AG08395 (cell line): Measurements from ENCODE around the gene BACH2.
A peak's percentile ranks its signal among the peaks of the same experiment; 100 is the strongest.
"Not testable (repeated sequence)": the region's sequence is repeated elsewhere in the genome, so short reads cannot be mapped to it uniquely, and the experiment has no call there.

Source experiments
- DNase-seq: peaks from one replicate; pipeline ENCODE4 v3.0.0; 2012; ENCODE audit warnings: mixed read lengths, low spot score

Gene BACH2

DNA sequence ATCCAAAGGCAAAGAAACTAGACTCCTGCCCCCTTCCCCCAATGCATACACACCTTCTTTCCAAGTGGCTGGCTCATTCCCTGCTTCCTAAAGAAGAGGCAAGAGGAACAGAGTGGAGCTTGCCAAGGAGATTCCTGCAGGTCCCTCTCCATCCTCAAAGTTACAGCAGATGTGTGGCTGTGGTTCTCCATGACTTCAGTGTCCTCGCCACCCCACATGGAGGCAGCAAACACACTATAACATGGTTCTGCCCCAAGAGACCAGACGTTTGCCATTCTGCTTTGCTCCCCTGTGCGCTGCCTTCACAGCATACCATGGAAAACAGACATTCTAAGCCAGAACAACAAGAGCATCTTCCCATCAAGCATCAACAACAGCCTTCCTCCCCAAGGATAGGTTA lies 84.4 kb downstream of the BACH2 start:
- DNase-seq: no peak

DNA sequence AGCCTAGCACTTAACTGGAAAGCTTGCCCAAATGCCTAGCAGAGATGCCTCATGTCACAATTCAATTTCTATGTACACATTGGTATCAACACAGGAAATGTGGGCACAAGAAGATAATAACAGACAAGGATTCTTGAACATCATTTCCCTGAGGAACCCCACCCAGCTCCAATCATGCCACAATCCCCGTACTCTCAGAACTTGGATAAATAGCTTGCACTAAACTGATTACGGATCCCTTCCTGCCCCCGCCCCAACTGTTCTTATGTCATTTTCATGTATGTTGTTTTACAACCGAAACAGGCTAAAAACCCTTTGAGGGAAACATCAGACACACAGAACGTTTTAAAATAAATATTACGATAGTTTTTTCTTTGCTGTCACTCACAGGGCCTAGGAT lies 87.1 kb downstream of the BACH2 start:
- DNase-seq: no peak

DNA sequence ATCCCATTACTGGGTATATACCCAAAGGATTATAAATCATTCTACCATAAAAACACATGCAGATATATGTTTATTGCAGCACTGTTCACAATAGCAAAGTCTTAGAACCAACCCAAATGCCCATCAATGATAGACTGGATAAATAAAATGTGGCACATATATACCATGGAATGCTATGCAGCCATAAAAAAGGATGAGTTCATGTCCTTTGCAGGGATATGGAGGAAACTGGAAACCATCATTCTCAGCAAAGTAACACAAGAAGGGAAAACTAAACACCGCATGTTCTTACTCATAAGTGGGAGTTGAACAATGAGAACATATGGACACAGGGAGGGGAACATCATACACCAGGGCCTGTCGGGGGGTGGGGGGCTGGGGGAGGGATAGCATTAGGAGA lies 88.0 kb downstream of the BACH2 start:
- DNase-seq: not testable (repeated sequence)

DNA sequence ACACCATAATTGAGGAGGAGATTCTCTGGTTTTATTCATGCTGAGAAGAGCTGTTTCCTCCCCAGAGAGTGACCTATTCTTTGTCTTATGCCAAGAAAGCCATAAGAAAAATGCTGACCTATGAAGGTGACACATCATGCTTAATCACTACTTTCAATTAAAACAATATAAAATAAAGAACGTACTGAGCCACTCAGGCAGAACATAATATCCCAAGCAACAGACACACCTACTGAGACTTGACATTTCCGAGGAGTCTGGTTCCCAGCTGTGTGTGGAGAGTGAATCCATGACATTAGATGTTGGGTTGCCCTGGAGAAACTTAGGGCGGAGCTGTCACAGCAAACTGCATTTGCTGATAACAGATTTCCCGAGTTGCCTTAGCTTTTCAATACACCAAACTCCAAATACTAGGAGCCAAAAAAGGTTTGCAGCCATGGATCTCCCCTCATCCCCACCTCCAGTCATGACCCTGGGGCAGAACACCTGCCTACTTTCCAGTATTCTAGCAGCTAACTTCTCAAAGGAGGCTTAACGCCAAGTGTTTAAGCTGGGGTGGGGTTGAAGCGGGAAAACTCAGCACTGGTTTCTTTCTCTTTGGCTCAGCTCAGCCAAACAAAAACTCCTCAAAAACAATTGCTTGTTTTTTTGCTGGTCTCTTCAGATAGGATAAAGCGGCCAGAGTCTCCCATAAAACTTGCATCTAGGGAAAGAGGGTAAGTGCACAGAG lies 92.2 kb downstream of the BACH2 start:
- DNase-seq: no peak

DNA sequence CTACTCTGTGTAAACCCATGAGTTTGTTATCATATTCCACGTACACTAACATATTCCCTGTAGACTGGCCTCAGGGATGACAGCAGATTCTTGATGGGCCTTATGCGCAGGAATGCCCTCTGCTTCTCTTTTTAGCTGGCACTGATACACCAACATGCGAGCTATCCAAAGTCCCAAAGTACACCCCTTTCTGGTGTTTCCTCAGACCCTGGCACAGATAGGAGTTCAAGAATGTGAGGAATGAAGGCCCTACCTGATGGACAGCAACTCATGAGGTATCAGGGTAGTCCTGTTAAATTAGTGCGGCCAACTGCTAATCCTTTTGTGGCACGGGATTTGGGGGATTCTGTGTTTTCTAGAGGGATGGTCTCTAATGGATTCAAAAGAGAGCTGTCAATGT lies 93.0 kb downstream of the BACH2 start:
- no peak for DNase-seq

DNA sequence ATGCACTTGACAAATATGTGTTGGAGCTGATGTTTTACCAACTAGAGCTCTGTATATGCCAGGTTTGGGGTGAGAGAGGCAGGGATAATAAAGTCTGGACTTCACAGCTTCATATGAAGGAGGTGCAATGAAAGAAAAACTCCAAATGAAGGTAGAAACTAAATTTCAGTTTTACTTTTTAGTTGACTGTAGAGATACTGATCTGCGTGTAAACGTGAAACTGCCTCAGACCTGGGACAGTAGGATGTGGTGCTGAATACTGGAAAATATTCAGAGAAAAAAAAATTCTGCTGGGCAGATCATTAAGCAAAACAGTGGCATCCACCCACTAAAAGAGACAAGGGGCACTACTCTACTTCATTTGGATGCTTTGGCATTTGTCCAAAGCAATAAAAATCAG lies 94.5 kb downstream of the BACH2 start:
- no peak for DNase-seq

DNA sequence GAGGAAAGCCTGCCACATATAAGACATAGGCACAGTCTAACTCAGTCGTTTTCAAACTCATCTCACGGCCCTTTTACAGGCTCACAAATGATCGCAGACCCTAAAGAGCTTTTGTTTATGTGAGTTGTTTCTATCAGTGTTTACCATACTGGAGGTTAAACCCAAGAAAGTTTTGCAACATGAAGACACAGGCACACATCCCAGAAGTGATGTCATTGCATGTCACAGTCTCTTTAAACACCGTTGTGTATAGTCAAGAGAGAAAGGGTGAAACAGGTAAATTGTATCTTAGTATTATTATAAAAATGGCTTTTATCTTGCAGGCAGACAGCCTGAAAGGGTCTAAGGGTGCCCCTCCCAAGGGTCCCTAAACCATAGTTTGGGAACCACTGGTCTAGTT lies 96.7 kb downstream of the BACH2 start:
- DNase-seq: no peak

DNA sequence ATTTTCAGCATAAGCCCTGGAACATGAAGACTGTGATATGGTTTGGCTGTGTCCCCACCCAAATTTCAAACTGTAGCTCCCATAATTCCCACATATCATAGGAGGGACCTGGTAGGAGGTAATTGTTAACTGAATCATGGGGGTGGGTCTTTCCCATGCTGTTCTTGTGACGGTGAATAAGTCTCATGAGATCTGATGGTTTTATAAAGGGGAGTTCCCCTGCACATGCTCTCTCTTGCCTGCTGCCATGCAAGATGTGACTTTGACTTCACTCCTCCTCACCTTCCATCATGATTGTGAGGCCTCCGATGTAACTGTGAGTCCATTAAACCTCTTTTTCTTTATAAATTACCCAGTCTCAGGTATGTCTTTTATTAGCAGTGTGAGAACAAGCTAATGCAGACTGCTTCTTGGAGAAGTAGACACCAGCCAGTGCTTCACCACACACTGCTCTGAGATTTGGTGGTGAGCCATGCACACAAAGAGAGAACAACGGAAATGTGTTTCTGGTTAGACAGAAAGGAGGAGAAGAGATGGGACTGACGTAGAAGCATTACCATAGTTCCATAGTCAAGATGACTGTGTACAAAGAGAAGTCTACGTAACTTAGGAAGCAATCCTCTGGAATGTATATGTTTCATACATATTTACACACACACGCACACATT lies 97.8 kb downstream of the BACH2 start:
- DNase-seq: no peak

DNA sequence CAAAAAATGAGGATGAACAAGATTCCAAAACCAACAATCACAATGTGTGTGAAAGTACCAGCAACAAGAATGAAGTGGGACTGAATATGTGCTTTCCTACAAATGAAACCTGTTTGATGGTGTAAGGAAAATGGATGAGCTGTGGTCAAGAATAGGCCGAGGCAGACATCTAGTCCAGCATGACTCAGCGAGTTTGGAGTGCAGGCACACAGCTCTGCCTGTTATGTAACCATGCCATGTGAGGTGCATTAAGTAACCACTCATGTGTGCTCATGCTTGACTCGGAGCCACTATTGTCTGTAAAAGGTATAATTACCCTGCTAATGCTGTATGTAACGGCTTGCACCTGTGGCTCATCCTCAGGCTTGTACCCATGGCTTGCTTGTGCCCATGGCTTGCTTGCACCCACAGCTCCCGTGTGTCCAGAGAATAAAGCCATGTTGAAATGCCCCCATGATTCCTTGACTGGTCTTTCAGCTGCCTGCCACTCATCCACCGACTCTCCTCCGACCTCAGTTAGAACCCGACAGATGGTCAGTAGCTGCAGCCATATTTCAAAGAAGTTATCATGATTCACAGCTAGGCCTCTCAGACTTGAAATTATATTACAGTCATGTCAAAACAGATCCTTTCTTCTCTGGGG lies 98.7 kb downstream of the BACH2 start:
- peak; percentile 17 for DNase-seq

DNA sequence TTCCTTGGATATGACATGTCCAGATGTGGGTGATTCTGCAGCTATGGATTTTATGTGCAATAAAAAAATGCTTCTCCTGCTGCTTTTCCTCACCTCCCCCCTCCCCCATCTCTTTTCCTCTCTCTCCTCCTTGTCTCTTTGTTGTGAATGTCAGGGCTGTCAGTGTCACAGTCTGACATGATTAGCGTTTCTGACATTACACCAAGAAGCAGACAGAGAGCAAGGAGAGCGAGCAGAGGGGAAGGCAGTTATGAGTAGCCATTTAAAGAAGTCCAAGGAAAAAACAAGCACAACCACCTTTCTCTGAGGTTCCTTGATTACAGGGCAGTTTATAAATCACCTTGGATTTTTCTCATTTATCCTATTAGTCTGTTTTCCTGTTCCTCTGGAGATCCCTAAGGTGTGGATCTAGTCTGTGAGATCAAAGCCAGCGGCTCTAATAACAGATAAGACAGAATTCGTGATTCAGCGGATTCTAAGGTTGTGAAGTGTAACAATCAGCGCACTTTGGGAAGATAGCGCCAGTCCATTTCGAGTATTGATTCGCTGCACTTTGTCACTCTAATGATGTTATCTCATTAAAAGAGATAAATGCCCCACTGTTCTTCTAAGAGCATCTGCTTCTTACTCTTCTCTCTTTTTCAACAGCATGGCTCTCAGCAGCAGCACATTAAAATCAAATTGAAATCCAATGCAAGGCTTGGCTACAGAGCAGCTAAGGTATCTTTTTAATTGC lies 101.4 kb downstream of the BACH2 start:
- no peak for DNase-seq

DNA sequence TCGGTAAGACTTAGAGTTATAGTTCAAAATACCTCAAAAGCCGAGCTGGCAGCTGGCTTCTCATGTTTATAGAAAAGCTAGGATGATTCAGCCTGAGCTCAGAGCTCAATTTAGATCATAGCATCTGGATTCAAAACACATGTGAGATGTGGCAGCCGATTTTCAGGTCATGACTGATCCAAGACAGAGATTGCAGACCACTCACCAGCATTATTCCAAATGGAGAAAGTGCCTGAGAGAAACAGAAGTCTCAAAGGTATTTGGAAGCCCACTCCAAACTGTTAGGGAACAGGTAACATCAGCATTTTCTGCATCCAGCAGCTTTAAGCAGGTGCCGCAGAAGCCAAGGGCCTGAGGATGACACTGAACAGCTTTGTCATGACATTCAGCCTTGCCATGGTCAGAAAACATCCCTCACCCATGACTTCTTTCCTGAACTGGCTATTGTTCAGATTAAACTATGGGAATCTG lies 102.2 kb downstream of the BACH2 start:
- peak; percentile 61 for DNase-seq

DNA sequence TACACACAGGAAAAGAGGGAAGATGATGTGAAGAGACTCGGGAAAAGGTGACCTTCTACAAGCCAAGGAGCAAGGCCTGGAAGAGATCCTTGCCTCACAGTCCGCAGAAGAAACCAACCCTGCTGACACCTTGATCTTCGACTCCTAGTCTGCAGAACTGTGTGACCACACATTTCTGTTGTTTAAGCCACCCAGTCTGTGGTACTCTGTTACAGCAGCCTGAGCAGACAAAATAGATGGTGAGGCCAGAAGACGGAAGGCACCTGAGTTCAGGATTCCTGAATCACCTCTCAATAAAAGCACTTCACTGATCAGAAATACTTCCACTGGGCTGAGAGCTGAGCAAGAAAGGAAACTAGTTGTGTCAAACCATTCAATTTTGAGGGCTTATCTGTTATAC lies 103.3 kb downstream of the BACH2 start:
- no peak for DNase-seq

DNA sequence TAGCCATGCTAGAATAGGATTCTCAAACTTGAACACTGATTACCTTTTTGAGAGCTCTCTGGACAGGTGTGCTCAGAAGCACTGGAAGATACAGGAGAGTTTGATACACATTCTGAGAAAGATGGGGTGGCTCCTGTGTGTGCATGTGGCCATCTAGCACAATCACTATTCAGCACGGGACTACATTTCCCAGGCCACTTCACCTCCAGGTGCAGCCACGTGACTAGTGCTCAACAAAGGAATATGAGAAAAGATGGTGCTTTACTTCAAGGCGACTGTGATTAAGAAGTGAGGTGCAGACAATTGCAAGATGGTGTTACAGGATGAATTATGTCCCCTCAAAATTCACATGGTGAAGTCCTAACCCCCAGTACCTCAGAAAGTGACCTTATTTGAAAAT lies 103.8 kb downstream of the BACH2 start:
- DNase-seq: no peak

DNA sequence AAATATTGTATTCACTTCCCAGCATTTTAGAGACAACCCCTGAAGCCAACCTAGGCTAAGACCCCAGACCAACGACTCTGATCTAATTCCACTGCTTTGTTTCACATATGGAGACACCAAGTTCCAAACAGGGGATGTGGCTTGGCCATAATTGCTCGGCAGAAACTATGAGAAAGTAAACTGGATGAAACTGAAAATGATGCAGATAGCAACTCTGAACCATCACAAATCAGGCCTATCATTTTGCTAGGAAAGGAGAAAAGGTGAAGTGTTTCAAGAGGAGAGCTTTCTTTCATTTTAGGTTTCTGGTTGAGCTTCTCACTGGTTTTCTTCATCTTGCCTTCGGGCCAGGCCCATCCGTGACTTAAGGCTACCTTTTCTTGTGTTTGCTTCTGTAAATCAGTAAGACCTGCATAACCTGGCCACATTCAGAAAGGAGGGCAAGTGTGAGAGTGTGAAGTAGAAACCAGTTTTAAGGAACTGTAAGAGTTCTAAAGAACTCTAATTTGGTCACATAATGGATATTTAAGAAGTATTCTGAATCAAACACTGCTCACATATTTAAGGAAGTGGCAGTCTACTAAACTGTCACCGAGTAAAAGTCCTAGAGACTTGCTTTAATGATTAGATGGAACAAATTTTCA lies 105.8 kb downstream of the BACH2 start:
- no peak for DNase-seq

DNA sequence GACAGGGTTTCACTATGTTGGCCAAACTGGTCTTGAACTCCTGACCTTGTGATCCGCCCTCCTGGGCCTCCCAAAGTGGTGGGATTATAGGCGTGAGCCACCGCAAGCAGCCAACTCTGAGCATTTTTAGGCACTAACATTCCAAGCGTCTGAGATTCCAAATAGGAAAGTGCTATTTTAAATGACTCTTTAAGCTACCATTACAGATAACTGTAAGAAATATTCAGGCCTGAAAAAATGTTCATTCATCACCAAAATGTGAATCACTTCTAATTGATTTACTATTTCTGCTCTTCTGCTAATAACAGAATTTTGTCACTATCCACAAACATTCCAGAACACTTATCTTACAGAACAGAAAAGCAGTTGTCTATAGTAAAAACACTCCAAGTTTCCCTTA lies 106.5 kb downstream of the BACH2 start:
- no peak for DNase-seq

DNA sequence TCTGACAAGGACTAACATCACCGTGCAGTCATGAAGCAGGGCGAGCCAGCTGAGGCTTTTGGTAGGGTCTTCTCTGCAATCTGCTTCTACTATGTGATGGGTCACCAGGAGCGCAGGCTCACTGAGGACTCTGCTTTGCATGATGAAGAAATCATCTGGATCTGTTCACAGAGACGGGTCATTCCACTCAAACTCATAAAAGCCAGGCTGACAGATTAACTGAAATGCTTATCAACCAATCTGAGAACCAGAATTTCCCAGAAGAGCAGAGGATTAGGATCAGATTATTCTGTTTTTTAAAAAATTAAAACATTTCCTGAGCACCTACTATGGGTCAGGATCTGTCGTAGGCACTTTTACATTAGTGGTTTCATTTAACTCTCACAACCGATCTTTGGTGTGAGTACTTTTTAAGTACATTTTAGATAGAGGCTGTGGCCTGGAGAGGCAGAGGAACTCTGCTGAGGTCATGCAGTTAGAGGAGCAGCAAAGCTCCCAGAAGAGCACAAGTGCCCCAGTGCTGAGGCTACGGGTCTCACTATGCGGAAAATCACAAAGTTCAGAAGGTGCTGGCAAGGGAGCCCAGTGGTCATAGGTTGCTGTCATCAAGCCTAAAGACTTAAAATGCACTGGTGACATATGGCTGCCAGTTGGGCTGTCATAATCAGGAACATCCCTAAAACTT lies 109.1 kb downstream of the BACH2 start:
- DNase-seq: no peak

DNA sequence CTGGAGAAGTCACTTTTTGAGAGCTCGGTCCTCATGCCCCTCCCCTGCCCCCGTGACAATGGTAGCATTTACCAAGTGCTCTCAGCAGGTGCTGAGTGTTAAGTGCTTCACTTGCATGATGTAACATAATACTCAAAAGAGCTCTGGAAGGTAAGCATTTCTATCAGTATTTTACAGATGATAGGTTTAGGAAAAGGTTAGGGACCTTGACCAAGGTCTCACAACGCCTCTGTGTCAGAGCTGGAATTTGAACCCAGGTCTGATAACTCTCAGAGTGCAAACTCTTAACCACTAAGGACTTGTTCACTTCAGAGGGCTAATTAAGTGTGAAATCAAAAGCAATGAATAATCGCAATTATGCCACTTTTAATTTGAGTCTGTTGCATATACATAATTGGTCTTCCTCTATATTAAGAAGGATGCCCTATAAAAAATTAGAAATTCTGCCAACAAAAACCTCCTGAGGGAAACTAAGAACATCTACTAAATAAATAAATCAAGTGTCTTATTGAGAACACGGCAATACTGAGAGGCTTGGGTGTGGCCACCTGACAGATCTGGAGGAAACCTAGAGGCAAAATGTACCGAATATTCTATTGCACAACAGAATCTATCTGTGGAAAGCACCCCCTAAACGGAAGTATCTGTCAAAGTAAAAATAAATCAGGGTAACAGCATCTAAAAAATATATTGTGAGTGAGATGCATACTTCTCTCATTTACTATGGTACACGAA lies 109.8 kb downstream of the BACH2 start:
- no peak for DNase-seq

DNA sequence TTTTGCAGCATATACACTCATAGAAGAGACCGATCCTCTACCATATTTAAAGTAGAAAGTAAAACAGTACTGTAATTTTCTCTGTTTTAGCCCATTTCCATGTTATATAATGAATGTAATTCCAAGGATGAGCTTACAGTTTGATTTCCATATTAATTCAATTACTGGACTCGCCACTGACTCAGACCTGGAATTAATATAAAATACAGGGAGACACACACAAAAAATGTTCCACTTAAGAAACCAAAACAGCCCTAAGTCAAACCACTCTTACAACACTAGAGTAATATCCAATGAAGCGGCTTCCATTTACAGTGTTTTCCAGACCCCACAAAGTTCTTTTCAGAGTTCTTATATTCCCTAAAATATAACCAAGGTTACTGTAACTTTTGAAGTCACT lies 110.6 kb downstream of the BACH2 start:
- DNase-seq: no peak

DNA sequence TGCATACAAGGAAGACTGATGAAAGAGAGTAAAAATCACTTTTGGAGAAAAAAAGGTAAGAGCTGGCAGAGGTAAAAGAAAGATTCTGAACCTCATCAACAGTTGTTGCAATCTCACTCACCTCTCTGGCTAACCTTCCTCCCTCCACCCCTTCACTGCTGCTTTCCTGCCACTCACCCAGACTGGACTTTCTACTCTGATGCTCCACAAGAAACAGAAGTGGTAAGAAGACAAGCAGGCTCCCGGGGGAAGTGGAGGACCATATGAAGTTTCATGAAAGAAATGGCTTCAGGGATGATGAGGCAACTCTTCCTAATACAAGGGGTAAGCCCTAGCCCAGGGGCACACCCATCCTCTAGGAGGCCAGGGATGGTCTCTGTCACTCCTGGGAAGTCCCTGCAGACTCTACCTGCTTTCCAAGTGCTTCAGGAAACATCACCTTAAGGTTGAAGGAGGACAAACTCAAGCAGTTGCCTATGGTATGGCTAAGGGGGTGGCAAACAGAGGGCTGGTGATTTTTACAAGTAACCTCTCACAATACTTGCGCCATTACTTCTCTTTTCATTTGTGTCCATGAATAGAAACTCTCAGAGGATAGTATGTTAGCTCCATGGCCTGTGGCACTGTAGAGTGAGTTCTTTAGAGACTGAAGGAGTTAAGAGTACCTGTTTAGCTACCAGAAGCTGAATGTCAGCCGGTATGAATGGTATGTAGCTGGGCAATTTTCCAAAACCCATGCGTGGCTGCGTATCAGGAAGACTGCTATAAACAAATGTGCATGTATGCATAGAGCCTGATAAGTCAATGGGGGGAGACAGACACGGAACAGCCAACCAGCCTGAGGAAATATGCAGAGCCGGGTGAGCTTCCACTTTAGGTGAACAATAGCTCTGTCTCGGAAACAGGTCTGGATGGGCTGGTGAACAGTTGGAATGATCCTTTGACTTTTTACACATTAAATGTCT lies 112.0 kb downstream of the BACH2 start:
- DNase-seq: no peak
